ENCODE results near the gene ANO6. TPM values are rescaled to one million over a fixed set of nuclear protein-coding genes. Genes with fewer than 3 reads are reported as not detected.

Gene ANO6
- polyA plus RNA-seq, 1 donor (not counting 4 experiments of a cell fraction or from before 2014, with no cell fraction given): 64.3 TPM

- no peak overlapping the region for H2AFZ ChIP-seq (ENCODE audit: control insufficient read depth, low read length)
- no peaks in the 10 kb centered on the region for H3K9me3 ChIP-seq (ENCODE audit: control insufficient read depth, low read depth, low read length)
- no peak overlapping the region for H3K9ac ChIP-seq (ENCODE audit: control insufficient read depth, extremely low read depth, insufficient read depth, low read length)
- peaks cover 21% of the 10 kb centered on the region for H3K4me1 ChIP-seq (ENCODE audit: control insufficient read depth, extremely low read depth, insufficient read depth, low read length)
- H3K27ac ChIP-seq (ENCODE audit: control insufficient read depth, insufficient read depth, low read length): no peak overlapping the region
- H3K4me2 ChIP-seq (ENCODE audit: control insufficient read depth, extremely low read depth, insufficient read depth, low read depth, low read length): no peak overlapping the region
- H3K4me3 ChIP-seq (ENCODE audit: control insufficient read depth in 2 of 3, extremely low read depth in 1 of 3, insufficient read depth in 2 of 3, low read depth in 1 of 3, low read length in 3 of 3): no peak overlapping the region
- H3K79me2 ChIP-seq (ENCODE audit: control insufficient read depth, insufficient read depth, low read length): peaks cover 67% of the 10 kb centered on the region
- TF ChIP-seq EZH2 (IDR thresholded peaks at IDR 0.05; ENCODE audit: low read length) (no peak), CTCF (optimal IDR thresholded peaks at IDR 0.05 in 1 of 3, IDR thresholded peaks at IDR 0.05 in 1 of 3, conservative IDR thresholded peaks at IDR 0.05 in 1 of 3; ENCODE audit: extremely low read depth in 1 of 3, insufficient read depth in 2 of 3, low read length in 3 of 3) (no peak)
- dilution Hi-C loops (cut with MboI; ENCODE audit: extremely low pct_ligation_motif_present, low sequenced_read_pairs): no loop called here
- DNase-seq (ENCODE audit: low read depth, low spot score): no peak
- peaks cover 7 to 8% of the 10 kb centered on the region in 2 experiments for H3K36me3 ChIP-seq (ENCODE audit: control insufficient read depth in 2 of 2, extremely low read depth in 1 of 2, insufficient read depth in 2 of 2, low read length in 2 of 2)
- H3K27me3 ChIP-seq (ENCODE audit: control insufficient read depth, extremely low read depth, insufficient read depth, low read length): no peaks in the 10 kb centered on the region
- H4K20me1 ChIP-seq (ENCODE audit: control insufficient read depth, extremely low read depth, insufficient read depth, low read length): no peaks in the 10 kb centered on the region
- FAIRE-seq: no peak
- peaks cover 5% of the 10 kb centered on the region for H3K9me1 ChIP-seq (ENCODE audit: control insufficient read depth, extremely low read depth, insufficient read depth, low read length)
Observed at GRCh38 chr12:45286621-45287020, 70.7 kb downstream of the ANO6 start.

- Histone ChIP-seq H3K79me2 (ENCODE audit: control insufficient read depth, insufficient read depth, low read length) (peaks cover 64% of the 10 kb centered on the region), H3K27me3 (ENCODE audit: control insufficient read depth, extremely low read depth, insufficient read depth, low read length) (no peaks in the 10 kb centered on the region), H3K9me3 (ENCODE audit: control insufficient read depth, low read depth, low read length) (no peaks in the 10 kb centered on the region), H2AFZ (ENCODE audit: control insufficient read depth, low read length) (no peak overlapping the region), H3K9ac (ENCODE audit: control insufficient read depth, extremely low read depth, insufficient read depth, low read length) (no peak overlapping the region), H3K27ac (ENCODE audit: control insufficient read depth, insufficient read depth, low read length) (peak overlapping the region; percentile 39), H3K4me3 (ENCODE audit: control insufficient read depth in 2 of 3, extremely low read depth in 1 of 3, insufficient read depth in 2 of 3, low read depth in 1 of 3, low read length in 3 of 3) (no peak overlapping the region), H4K20me1 (ENCODE audit: control insufficient read depth, extremely low read depth, insufficient read depth, low read length) (no peaks in the 10 kb centered on the region), H3K4me1 (ENCODE audit: control insufficient read depth, extremely low read depth, insufficient read depth, low read length) (peaks cover 20% of the 10 kb centered on the region), H3K9me1 (ENCODE audit: control insufficient read depth, extremely low read depth, insufficient read depth, low read length) (no peaks in the 10 kb centered on the region), H3K36me3 (ENCODE audit: control insufficient read depth in 2 of 2, extremely low read depth in 1 of 2, insufficient read depth in 2 of 2, low read length in 2 of 2) (peaks cover 0 to 7% of the 10 kb centered on the region in 2 experiments), H3K4me2 (ENCODE audit: control insufficient read depth, extremely low read depth, insufficient read depth, low read depth, low read length) (peak overlapping the region; percentile 62)
- DNase-seq (ENCODE audit: low read depth, low spot score) (no peak), FAIRE-seq (no peak)
- dilution Hi-C loops (cut with MboI; ENCODE audit: extremely low pct_ligation_motif_present, low sequenced_read_pairs): no loop called here
- TF ChIP-seq CTCF (optimal IDR thresholded peaks at IDR 0.05 in 1 of 3, IDR thresholded peaks at IDR 0.05 in 1 of 3, conservative IDR thresholded peaks at IDR 0.05 in 1 of 3; ENCODE audit: extremely low read depth in 1 of 3, insufficient read depth in 2 of 3, low read length in 3 of 3) (no peak), EZH2 (IDR thresholded peaks at IDR 0.05; ENCODE audit: low read length) (no peak)
Observed at GRCh38 chr12:45289245-45290215, 73.6 kb downstream of the ANO6 start.

Data from keratinocyte (primary cell).